Astrocyte (in vitro differentiated cells and primary cell): ENCODE data around the gene SLC17A5.

Experiments used
- CTCF ChIP-seq: IDR thresholded peaks from 2 replicates; pipeline ENCODE4 v1.5.1; 2011; ENCODE audit warnings: low read depth, mild to moderate bottlenecking, inconsistent platforms, low read length, moderate library complexity; ENCODE audit not compliant: insufficient read depth
- EZH2 ChIP-seq: IDR thresholded peaks from 2 replicates; pipeline ENCODE4 v1.6.1; 2012; ENCODE audit warnings: mild to moderate bottlenecking, low read length, inconsistent platforms; ENCODE audit not compliant: insufficient read depth

GRCh38 chr6:73579389-73579788 lies 74.4 kb downstream of the SLC17A5 start:
- TF ChIP-seq CTCF = no peak
- no peak for TF ChIP-seq EZH2
